Measurements from ENCODE around the gene KLK10. TPM values are rescaled to one million over a fixed set of nuclear protein-coding genes. Genes with fewer than 3 reads are reported as not detected.
"Not testable (repeated sequence)": the region's sequence is repeated elsewhere in the genome, so short reads cannot be mapped to it uniquely, and the experiment has no call there.

The KLK10 gene
- total RNA-seq, 1 donor from 2014 or later, result 54.5 TPM

- no peaks in the 10 kb centered on the region for H3K4me1 ChIP-seq
- H3K27me3 ChIP-seq, result no peaks in the 10 kb centered on the region
- no peak overlapping the region for H3K27ac ChIP-seq
- no peak overlapping the region for H3K4me3 ChIP-seq
- intact Hi-C loops (cut with DNase I), result no loop called here
- H3K9me3 ChIP-seq, result no peaks in the 10 kb centered on the region
- H3K36me3 ChIP-seq, result no peaks in the 10 kb centered on the region
- TF ChIP-seq CTCF (IDR thresholded peaks at IDR 0.05) (no peak), POLR2AphosphoS5 (IDR thresholded peaks at IDR 0.05; ENCODE audit: insufficient read depth in 1 of 2, low read depth in 1 of 2) (no peak), POLR2A (IDR thresholded peaks at IDR 0.05) (no peak)
- no peak for DNase-seq (ENCODE audit: extremely low spot score in 2 of 2)
Measured at GRCh38 chr19:50977626-50978025, 41.9 kb downstream of the KLK10 start.

DNA sequence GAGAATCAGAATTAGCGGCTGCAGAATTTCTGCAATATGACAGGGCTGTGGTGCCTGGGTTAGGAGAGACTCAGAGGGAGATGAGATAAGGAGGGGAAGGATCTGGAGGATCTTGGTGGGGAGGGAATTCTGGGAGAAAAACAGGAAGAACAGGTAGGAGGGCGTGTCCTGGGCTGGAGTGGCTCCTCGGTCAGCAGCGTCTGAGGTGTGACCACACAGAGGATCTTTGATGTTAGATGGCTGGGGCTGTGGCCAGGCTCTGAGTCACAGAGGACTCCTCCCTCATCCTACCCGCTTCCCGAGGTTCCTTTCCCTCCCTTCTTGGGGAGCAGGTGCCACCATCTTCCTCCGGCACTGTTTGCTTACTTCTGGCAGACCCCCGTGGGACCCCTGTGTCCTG, 43.7 kb downstream of the KLK10 start:
- Histone ChIP-seq H3K36me3 (no peaks in the 10 kb centered on the region), H3K27ac (no peak overlapping the region)
- no peak for DNase-seq (ENCODE audit: extremely low spot score in 2 of 2)

GRCh38 chr19:50974702-50975556, 44.6 kb downstream of the KLK10 start:
- no peaks in the 10 kb centered on the region for H3K27me3 ChIP-seq
- H3K4me3 ChIP-seq, result no peak overlapping the region
- no peak for TF ChIP-seq POLR2AphosphoS5 (IDR thresholded peaks at IDR 0.05; ENCODE audit: insufficient read depth in 1 of 2, low read depth in 1 of 2)
- TF ChIP-seq CTCF (IDR thresholded peaks at IDR 0.05), result no peak
- no peak for TF ChIP-seq POLR2A (IDR thresholded peaks at IDR 0.05)
- no peaks in the 10 kb centered on the region for H3K36me3 ChIP-seq
- no peaks in the 10 kb centered on the region for H3K4me1 ChIP-seq
- H3K9me3 ChIP-seq, result no peaks in the 10 kb centered on the region
- no peak for DNase-seq (ENCODE audit: extremely low spot score in 2 of 2)
- no peak overlapping the region for H3K27ac ChIP-seq
- intact Hi-C loops (cut with DNase I), result no loop called here

More for the DNA sequence above, 43.7 kb downstream of the KLK10 start:
- TF ChIP-seq POLR2AphosphoS5 (IDR thresholded peaks at IDR 0.05; ENCODE audit: insufficient read depth in 1 of 2, low read depth in 1 of 2), result no peak
- no peak for TF ChIP-seq CTCF (IDR thresholded peaks at IDR 0.05)
- TF ChIP-seq POLR2A (IDR thresholded peaks at IDR 0.05), result no peak
- Histone ChIP-seq H3K27me3 (no peaks in the 10 kb centered on the region), H3K4me1 (no peaks in the 10 kb centered on the region), H3K9me3 (no peaks in the 10 kb centered on the region), H3K4me3 (no peak overlapping the region)
- intact Hi-C loops (cut with DNase I), result no loop called here

GRCh38 chr19:50972795-50973376, 46.6 kb downstream of the KLK10 start:
- Histone ChIP-seq H3K27ac (no peak overlapping the region), H3K4me1 (no peaks in the 10 kb centered on the region), H3K4me3 (no peak overlapping the region), H3K27me3 (no peaks in the 10 kb centered on the region), H3K36me3 (no peaks in the 10 kb centered on the region), H3K9me3 (no peaks in the 10 kb centered on the region)
- DNase-seq (ENCODE audit: extremely low spot score in 2 of 2), result no peak
- TF ChIP-seq CTCF (IDR thresholded peaks at IDR 0.05) (no peak), POLR2A (IDR thresholded peaks at IDR 0.05) (no peak), POLR2AphosphoS5 (IDR thresholded peaks at IDR 0.05; ENCODE audit: insufficient read depth in 1 of 2, low read depth in 1 of 2) (no peak)
- intact Hi-C loops (cut with DNase I), result no loop called here

DNA sequence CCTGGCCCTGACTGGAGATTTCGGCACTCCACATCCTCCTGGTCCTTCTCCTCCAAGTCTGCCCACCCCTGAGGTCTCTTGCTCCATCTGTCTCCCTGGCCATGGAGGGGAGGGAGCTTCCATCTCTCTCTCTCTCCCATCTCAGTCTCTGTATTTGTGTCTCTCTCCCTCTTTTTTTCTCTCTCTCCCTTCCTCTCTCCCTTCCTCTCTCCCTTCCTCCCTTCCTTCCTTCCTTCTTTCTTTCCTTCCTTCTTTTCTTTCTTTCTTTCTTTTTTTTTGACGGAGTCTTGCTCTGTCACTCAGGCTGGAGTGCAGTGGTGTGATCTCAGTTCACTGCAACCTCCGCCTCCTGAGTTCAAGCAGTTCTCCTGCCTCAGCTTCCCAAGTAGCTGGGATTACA, 49.7 kb downstream of the KLK10 start:
- H3K36me3 ChIP-seq; H3K4me3 ChIP-seq; DNase-seq (ENCODE audit: extremely low spot score in 2 of 2); H3K4me1 ChIP-seq; H3K27ac ChIP-seq; intact Hi-C loops (cut with DNase I); H3K27me3 ChIP-seq; H3K9me3 ChIP-seq: not testable (repeated sequence)

All from vagina (tissue), 2 donors.